Daoy (cell line): ENCODE data around the gene KCNG1. TPM values are rescaled to one million over a fixed set of nuclear protein-coding genes. Genes with fewer than 3 reads are reported as not detected.
"Not testable (repeated sequence)": the region's sequence is repeated elsewhere in the genome, so short reads cannot be mapped to it uniquely, and the experiment has no call there.

Source experiments
- DNase-seq: peaks from one replicate; pipeline ENCODE4 v3.0.0-alpha.2; 2015; ENCODE audit warnings: low read depth
- total RNA-seq: library from RNA; depleted of rRNA; stranded (reverse); fragments of >200 nt; shearing (Covaris generic); gene quantifications from 2 replicates; pipeline ENCODE4 v1.2.3, GENCODE V29; 2014

The KCNG1 gene
- total RNA-seq, 1 experiment from 2014 or later: 71.9 TPM

DNA sequence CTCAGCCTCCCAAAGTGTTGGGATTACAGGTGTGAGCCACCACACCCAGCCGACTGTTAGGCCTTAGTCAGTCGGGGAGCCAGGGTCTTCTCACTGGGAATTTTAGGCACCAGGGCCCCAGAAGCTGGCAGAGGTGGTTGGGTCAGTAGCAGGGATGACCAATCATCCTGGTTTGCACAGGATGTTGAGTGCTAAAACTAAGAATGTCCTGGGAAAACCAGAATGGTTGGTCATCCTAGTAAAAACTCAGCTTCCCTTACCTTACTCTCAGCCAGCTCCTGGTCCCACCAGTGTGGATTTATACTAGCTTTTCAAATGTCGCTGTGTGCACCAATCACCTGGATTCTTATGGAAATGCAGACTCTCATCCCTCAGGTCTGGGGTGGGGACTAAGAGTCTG is 31.8 kb downstream of the KCNG1 start:
- DNase-seq: no peak

DNA sequence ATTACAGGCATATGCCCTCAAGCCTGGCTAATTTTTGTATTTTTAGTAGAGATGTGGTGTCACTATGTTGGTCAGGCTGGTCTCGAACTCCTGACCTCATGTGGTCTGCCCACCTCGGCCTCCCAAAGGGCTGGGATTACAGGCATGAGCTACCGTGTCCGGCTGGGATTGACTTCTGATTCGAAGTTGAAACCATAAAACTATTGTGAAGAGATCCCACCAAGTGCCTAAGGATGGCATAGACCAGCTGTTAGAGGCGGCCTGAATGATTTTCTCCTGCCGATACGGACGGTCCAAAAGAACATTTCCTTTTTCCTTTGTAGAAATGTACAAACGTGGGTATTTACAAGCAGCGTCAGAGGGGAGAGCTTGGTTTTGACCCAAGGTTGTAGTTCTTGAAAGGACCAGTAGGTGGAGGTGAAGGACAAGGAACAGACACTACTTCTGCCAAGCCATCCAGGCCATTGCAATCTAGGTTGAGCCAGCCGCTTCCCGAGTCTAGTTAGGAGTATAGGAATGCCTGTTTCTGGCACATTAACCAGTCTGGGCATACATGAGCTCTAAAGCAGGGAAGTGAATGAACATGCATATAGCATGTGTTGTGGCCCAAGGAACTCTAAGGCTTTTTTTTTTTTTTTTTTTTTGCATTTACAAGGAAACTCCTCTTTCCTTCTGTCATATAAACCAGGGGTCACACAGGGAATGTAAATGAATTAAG is 35.3 kb downstream of the KCNG1 start:
- DNase-seq: peak; percentile 86

DNA sequence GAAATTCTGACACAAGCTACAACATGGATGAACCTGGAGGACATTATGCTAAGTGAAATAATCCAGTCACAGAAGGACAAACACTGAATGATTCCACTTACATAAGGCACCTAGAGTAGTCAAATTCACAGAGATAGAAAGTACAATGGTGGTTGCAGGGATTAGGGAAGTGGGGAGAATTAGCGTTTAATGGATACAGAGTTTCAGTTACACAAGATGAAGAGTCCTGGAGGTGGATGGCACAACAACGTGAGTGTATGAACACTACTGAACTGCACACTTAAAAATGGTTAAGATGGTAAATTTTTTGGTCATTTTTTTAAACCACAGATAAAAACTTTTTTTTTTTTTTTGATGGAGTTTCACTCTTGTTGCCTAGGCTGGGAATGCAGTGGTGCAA is 39.6 kb downstream of the KCNG1 start:
- no peak for DNase-seq

DNA sequence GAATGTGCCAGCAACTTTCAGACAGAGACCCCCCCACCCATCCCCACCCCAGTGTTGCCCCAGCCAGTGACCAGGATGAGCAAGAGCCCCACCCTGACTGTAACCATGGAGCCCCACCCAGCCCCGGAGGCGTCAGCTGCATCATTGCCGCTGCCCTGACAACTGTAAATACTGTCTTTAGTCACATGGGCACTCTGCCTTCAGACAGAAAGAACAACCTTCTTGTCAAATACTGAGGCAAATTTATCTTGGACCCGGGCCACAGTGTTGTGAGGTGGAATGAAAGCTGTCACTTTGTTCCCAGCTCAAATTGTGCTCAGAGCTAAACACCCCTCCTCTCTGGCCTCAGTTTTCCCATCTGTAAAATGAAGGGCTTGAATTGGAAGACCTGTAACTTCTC is 40.5 kb downstream of the KCNG1 start:
- DNase-seq: peak; percentile 69

DNA sequence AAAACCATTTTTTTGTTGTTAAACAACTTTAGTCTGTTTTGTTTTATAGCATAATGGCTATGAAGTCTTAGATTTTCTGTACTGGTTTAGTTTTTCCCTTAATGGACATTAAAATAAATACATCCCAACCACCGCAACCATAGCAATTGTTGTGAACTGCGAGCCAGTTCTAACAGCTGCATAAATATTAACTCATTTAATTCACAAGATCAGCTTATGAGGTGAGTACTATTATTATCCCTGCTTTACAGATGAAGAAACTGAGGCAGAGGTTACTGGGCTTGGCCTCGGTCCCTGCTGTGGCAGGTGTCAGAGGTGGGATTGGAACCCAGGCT is 41.2 kb downstream of the KCNG1 start:
- DNase-seq: no peak

DNA sequence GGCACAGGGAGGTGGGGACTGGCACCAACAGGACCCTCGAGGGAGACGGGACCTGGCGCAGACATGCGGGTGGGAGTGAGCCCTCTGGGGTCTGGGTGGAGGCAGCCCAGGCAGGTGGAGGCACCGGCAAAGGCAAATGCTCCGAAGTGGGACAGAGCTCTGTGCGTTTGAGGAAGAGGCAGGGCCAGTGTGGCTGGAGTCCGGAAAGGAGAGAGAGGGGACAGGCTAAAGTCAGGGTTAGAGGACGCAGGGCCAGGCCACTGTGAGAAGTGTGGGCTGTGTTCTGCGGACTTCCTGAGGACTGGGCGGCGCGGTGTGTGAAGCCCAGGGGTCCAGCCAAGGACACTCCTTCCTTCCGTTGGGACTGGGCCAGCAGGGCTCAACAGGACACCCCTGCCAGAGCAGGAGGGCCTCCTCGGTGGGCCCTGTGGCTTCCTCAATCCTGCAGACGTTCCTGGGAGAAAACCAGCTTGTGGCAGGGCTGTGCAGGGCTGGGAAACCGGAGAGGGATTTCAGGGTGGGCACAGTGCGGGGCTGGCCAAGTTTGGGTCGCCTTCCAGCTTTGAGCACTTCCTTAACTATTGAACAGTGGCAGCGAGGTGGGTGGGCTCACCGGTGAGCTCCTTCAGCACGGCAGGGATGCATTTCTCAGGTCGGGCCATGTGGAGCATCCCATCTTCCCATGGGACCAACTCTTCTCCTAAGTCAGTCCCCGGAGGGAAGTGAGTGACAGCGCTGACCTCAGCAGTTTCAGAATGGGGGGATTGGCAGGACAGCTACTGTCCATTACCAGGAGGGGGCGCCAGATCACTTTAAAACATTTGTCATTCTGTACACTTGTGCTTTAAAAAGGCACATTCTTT is 41.8 kb downstream of the KCNG1 start:
- DNase-seq: peak; percentile 71

DNA sequence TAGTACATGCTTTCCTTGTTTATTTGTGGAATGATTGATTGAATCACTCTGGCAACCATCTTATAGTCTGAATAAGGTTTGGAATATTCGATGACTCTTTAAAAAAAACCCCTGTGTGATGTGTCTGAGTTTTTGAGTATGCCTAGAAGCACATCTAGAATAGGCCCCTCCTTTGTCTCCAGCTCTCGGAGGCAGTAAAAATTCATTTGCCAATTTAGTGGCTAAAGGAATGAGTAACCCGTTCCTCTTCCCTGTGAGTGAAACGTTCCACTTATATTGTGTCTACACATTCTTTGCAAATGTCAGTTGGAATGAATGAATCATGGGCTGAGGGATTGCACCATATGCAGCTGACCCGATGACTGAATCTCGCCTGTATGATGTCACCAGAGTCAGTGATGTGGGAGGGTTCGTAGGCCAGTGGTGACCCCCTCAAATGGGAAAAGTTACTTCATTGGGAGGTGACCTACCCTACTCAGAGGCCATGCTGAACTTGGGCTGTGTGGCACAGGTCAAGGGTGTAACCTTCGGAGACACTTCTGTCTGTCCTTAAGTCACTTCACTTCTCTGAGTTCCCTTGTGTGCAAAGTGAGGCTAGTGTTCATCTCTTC is 42.7 kb downstream of the KCNG1 start:
- DNase-seq: peak; percentile 92

DNA sequence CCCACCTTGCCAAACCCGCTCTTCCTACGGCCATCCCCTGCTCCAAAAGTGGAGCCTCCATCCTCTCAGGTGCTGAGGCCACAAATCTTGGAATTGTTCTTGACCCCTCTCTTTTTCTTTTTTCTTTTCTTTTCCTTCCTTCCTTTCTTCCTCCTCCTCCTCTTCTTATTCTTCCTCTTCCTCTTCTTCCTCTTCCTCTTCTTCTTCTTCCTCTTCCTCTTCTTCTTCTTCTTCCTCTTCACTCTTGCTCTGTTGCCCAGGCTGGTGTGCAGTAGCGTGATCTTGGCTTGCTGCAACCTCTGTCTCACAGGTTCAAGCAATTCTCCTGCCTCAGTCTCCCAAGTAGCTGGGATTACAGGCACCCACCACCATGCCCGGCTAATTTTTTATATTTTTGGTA is 44.4 kb downstream of the KCNG1 start:
- DNase-seq: not testable (repeated sequence)

DNA sequence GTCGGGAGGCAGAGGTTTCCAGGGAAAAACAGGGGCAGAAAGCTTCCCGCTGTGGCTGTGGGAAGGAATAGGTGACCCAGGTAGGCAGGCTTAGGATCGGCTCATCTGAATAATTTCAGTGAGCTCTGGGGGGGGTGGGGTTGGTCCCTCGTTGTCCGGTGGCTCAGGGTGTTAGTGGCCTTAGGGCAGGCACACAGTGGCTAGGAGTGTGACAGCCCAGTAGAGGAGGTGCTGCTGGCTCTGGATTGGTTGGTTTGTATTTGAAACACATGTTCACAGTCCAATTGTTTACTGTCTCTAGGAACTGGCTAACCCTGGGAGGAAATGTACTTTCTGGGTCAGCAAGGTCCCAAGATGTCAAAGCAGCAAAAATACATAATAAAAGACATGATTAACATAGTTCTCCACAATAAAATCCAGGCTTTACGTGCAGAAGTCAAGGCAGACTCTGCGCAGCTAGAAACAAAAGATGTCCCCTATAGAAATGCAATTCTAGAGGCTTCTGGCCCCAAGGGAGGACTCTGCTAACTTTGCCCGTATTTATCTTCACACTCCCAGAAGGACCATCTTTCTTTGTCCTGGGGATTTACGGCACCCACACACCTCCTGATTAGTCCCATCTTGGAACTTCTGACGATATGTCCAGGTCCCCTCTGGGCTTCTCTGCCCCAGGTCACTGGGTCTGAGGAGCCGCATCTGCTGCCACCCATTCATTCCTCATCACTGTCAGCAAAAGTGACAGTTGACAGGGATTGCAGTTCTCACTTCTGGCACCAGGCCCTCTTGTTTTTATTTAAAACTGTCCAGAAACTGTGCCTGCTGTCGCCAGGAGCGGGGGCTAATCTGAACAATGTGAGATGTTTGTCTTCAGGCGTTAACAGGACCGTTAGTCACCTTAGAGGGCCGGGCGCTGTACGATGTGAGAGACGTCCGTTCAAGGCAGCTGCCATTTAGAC is 45.6 kb downstream of the KCNG1 start:
- no peak for DNase-seq

DNA sequence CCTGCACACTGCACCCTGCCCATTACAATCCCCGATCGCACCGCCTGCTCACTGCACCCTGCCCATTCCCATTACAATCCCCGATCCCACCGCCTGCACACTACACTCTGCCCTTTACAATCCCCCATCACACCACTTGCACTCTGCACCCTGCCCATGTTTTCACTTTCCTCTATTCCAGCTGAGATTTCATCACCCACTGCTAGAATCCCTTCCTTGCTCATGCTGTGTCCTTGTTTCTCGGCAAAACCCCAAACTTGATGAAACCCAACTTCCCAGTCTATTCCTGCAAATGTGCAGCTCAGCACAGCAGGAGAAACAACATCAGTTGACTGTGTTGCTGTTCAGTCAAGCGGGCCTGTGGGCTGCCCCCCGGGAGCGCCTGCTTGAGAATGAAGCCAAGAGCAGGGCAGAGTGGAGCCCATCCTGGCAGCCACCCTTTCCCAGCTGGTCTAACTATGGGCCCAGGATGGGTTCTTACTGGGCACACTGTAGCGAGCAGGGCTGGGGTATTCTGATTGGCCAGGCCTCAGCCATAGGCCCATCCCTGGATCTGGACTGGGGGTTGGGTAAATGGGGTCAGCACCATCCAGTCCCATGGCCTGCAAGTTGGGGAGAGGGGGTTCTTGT is 47.1 kb downstream of the KCNG1 start:
- no peak for DNase-seq

DNA sequence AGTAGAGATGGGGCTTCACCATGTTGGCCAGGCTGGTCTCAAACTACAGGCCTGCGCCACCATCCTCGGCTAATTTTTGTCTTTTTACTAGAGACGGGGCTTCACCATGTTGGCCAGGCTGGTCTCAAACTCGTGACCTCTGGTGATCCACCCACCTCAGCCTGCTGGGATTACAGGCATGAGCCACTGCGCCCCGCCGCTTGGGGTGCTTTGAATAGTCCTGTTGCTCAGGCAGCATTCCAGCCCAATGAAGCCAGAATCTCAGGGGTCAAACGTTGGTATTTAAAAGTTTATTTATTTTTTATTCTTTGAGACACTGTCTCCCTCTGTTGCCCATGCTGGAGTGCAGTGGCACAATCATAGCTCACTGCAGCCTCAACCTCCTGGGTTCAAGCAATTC is 53.0 kb downstream of the KCNG1 start:
- no peak for DNase-seq

DNA sequence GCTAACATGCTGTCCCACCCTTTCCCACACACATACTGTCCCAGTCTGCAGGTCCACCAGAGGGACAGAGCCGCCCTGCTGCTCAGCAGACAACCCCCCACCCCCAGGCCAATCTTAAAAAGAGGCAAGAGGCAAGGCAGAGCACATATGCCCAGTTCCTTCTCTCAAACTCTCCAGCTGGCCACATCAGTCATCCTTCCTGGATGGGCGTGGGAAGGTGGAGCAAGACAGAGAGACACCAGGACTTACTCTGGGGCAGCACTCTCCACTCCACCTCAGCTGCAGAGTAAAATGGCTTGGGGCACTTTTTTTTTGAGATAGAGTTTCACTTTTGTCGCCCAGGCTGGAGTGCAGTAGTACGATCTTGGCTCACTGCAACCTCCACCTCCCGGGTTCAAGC is 53.5 kb downstream of the KCNG1 start:
- DNase-seq: no peak

DNA sequence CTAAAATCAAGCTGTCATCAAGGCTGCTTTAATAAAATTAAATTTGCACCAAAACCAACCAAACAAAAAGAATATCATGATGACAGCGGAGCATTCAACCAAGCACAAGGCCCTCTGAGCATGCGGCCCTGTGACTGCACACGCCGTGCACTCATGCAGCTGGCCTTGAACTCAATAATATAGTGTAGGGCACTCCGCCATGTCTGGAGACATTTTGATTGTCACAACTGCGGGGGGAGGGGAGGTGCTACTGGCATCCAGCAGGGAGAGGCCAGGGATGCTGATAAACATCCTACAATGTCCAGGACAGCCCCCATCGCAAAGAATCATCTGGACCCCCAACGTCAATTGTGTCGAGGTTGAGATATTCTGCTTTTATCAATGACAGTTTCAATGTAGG is 54.6 kb downstream of the KCNG1 start:
- no peak for DNase-seq

DNA sequence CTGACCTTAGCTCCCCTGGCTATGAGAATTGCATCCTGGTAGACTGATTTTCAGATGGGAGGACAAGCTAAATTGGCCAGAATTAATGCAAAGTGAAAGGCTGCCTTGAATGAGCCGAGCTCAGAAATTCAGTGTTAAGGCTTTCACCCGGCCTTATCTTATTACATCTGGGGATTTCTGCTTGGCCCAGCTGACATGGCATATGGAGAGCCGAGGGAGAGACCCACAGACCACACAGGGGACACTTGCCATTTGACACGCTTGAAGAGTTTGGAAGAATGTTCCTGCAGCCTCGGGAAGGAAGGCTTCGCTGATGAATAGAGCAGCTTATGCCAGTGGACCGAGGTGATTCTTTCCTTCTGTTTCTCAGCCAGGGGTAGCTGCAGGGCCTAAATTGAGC is 55.3 kb downstream of the KCNG1 start:
- peak; percentile 17 for DNase-seq

DNA sequence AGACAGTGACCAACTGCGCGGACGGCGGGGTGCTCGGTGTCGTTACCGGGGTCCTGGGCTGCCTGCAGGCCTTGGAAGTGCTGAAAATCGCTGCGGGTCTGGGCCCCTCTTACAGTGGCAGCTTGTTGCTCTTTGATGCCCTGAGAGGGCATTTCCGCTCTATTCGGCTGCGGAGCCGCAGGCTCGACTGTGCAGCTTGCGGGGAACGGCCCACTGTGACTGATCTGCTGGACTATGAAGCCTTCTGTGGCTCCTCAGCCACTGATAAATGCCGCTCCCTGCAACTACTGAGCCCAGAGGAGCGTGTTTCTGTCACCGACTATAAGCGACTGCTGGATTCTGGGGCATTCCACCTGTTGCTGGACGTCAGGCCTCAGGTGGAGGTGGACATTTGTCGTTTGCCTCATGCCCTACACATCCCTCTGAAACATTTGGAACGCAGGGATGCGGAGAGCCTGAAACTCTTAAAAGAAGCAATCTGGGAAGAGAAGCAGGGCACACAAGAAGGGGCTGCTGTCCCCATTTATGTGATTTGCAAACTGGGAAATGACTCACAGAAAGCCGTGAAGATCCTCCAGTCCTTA is 63.3 kb downstream of the KCNG1 start:
- DNase-seq: no peak

DNA sequence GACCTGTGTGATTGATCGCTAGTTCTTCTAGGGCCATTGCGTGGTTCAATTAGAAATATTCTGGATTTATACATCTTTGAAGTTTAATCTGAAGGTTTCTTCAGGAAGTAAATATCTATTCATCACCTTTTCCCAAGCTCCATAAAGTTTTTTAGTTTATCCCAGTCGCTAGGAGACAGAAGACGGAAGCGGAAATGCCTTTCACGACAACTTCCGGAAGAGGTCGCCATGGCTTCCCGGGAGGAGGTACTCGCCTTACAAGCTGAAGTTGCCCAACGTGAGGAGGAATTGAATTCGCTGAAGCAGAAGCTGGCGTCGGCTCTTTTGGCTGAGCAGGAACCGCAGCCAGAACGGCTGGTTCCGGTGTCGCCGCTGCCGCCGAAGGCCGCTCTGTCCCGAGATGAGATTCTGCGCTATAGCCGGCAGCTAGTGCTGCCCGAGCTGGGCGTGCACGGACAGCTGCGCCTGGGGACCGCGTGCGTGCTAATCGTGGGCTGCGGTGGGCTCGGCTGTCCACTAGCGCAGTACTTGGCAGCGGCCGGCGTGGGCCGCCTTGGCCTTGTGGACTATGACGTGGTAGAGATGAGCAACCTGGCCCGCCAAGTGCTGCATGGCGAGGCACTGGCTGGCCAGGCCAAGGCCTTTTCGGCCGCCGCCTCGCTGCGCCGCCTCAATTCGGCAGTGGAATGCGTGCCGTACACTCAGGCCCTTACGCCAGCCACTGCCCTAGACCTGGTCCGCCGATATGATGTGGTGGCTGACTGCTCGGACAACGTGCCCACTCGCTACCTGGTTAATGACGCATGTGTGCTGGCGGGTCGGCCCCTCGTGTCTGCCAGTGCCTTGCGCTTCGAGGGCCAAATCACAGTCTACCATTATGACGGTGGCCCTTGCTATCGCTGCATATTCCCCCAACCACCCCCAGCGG is 64.0 kb downstream of the KCNG1 start, which contains the start of gene MOCS3:
TSS of gene MOCS3 (plus strand) at position 204 of the 928 bp plus-strand sequence. CDS start at position 229, 25 bp downstream.
- peak; percentile 86 for DNase-seq

DNA sequence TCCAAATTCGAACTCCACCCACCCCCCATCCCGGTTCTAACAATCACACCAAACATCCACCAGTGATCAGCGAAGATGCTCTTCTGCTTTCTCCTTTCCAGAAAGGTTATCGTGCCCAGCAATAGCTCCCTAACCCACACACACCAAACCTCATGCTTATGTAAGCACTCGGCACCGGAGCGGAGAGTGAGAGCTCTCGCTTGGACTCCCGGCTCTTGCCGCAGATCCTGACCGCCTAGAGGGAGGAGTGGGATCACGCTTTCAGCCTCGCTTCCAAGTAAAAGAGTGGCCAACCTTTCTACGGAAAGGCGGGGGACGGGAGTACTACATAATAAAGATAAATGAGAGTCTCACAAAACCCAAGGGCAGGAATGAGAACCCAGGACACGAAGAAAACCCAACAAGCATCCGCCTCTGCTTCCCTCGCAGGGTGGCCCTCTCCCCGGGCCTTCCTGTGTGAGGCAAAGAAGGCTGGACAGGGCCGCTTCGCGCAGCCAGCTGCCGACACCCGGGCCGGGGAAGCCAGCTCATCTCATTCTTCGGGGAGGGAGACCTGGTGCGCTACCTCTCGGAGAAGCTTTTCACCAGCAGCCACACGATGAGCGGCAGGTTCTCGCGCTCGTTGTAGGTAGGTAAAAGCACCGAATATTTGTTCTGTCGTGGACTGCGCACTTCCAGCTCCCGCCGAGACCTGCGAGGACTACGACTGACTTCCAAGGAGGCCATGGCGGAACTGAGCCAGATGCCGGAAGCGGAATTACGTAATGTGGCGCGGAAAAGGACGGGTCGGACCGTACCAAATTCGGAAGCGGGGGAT is 64.9 kb downstream of the KCNG1 start, which contains the start of gene DPM1:
TSS of gene DPM1 (minus strand) at position 735 of the 817 bp plus-strand sequence. CDS start at position 726, 9 bp downstream.
- peak; percentile 87 for DNase-seq

DNA sequence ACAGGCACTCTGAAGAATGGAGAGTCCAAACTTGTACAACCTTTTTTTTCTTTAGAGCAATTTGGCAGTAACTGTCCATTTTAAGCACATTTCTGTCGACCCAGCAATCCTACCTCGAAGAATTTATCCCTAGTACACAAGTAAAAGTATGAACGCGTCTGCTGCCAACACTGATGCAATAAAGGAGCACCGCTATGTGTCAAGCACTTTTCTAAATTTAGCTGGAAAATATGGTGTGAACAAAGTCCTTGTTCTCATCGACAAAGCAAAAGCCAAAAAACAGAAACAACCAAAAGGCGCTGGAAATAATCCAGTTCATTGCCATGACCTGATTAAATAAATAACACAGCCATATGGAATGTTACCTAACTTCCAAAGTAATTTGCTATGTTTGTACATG is 65.6 kb downstream of the KCNG1 start:
- DNase-seq: no peak

DNA sequence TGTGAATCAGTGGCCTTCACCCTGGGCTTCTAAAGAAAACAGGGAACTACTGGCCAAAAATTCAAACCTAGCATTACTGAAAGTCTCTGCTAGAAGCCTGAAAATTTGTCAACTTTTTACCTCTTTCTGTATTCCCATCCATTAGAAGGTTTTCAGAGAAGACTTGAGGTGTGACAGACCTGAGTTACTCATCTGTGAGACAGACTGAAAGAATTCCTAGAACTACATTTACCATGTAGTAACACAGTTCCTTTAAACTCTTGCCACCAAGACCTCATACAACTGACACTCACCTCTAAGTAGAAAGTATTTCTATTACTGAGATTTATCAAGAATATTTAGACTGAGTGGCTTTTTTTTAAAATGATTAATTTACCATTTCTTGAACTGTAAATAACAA is 69.1 kb downstream of the KCNG1 start:
- no peak for DNase-seq
